K562 (cell line): ENCODE measurements around the gene PXK. TPM values are rescaled to one million over a fixed set of nuclear protein-coding genes. Genes with fewer than 3 reads are reported as not detected.

Experiments used
- BHLHE40 ChIP-seq: IDR thresholded peaks from 2 replicates; pipeline ENCODE4 v1.6.1; 2011; ENCODE audit warnings: low read length, improper control_type of control experiment
- FOXP1 ChIP-seq: sonication (generic); formaldehyde crosslinking; IDR thresholded peaks from 2 replicates; pipeline ENCODE4 v1.8.0; 2022; ENCODE audit warnings: mild to moderate bottlenecking, missing genetic modification reagents
- HIVEP1 ChIP-seq: fragments of 250-450 bp; sonication (Bioruptor Pico); IDR thresholded peaks from 2 replicates; pipeline ENCODE4 v1.4.0; 2020; ENCODE audit warnings: mild to moderate bottlenecking
- HNRNPL ChIP-seq: fragments of 200-400 bp; formaldehyde crosslinking; IDR thresholded peaks from 2 replicates; pipeline ENCODE4 v1.6.1; 2017; ENCODE audit warnings: low read depth, mild to moderate bottlenecking, low read length
- KLF6 ChIP-seq: fragments of 250-450 bp; sonication (Bioruptor Pico); IDR thresholded peaks from 2 replicates; pipeline ENCODE4 v1.4.0; 2020; ENCODE audit warnings: mild to moderate bottlenecking, moderate library complexity, borderline replicate concordance
- MEIS2 ChIP-seq: fragments of 450-650 bp; IDR thresholded peaks from 2 replicates; pipeline ENCODE4 v1.6.1; 2014; ENCODE audit warnings: mild to moderate bottlenecking; ENCODE audit not compliant: partially characterized antibody
- MTA2 ChIP-seq: fragments of 450-650 bp; IDR thresholded peaks from 2 replicates; pipeline ENCODE4 v1.6.1; 2016; ENCODE audit warnings: low read depth
- PHF21A ChIP-seq: fragments of 450-650 bp; IDR thresholded peaks from 2 replicates; pipeline ENCODE4 v1.6.1; 2017; ENCODE audit warnings: low read depth, borderline replicate concordance
- POLR2AphosphoS2 ChIP-seq: IDR thresholded peaks from 2 replicates; pipeline ENCODE4 v1.6.1; 2012; ENCODE audit warnings: low read length, improper control_type of control experiment
- RAD21 ChIP-seq, 2 experiments: fragments of 250-450 bp in 1 of 2; fragments of 450-650 bp in 1 of 2; sonication (Bioruptor Pico) in 1 of 2; formaldehyde crosslinking in 1 of 2; IDR thresholded peaks in 1 of 2; conservative IDR thresholded peaks in 1 of 2; 2 replicates each; pipeline versions ENCODE4 v1.4.0 to v1.8.0; 2020 to 2022; ENCODE audit warnings: mild to moderate bottlenecking in 2 of 2, moderate library complexity in 1 of 2
- SMC3 ChIP-seq: conservative IDR thresholded peaks from 2 replicates; pipeline ENCODE4 v1.6.1; 2011; ENCODE audit warnings: low read depth, low read length, improper control_type of control experiment; ENCODE audit not compliant: insufficient read depth
- TRIM28 ChIP-seq: fragments of 450-650 bp; IDR thresholded peaks from 2 replicates; pipeline ENCODE4 v1.6.1; 2017
- ZNF197 ChIP-seq: fragments of 200-800 bp; sonication (Bioruptor generic); IDR thresholded peaks from 2 replicates; pipeline ENCODE4 v1.6.1; 2016; ENCODE audit warnings: low read depth, missing genetic modification characterization, missing compliant biosample characterization
- ZNF316 ChIP-seq: fragments of 450-650 bp; IDR thresholded peaks from 2 replicates; pipeline ENCODE4 v1.6.1; 2016
- ZNF780A ChIP-seq: fragments of 250-450 bp; sonication (Bioruptor Pico); IDR thresholded peaks from 2 replicates; pipeline ENCODE4 v1.5.0; 2021; ENCODE audit warnings: mild to moderate bottlenecking
- polyA plus RNA-seq, 8 experiments: library from polyadenylated mRNA; depleted of rRNA in 4 of 8; stranded (reverse) in 5 of 8; unstranded in 3 of 8; fragments of >200 nt; fragmentation: Nextera tagmentation in 2 of 8; fragmentation: Illumina TruSeq in 1 of 8; extraction: Ambion mirVana in 2 of 8; extraction: Trizol in 1 of 8; gene quantifications; 2 replicates each; pipeline versions ENCODE4 v1.2.1 to v1.2.3, GENCODE V29; 2011 to 2014; ENCODE audit warnings: inconsistent platforms in 1 of 8, missing spikeins in 1 of 8
- total RNA-seq, 7 experiments: library from RNA; depleted of rRNA in 6 of 7; stranded (reverse); fragments of >200 nt in 6 of 7; fragmentation: Illumina TruSeq in 2 of 7; extraction: Trizol in 2 of 7; gene quantifications; 2 replicates each; pipeline versions ENCODE4 v1.2.1 to v1.2.3, GENCODE V29; 2011 to 2021; ENCODE audit warnings: low replicate concordance in 1 of 7
- TF ChIP-seq, protein P1 (sequence below): fragments of 250-450 bp; sonication (Bioruptor Pico); IDR thresholded peaks from 2 replicates; pipeline ENCODE4 v1.5.0; 2022; ENCODE audit warnings: mild to moderate bottlenecking
- TF ChIP-seq, protein P2 (sequence below), 2 experiments: fragments of 450-650 bp; formaldehyde crosslinking in 1 of 2; IDR thresholded peaks; 2 replicates each; pipeline versions ENCODE4 v1.4.0 to v1.6.1; 2014 to 2020; ENCODE audit warnings: mild to moderate bottlenecking in 2 of 2, borderline replicate concordance in 1 of 2, low read depth in 1 of 2

Gene PXK
- total and polyA plus RNA-seq, 9 of the 15 experiments (the other 6 are each of a cell fraction or from before 2014, with no cell fraction given): 3.3 to 19.9 (median 11.3) TPM

DNA sequence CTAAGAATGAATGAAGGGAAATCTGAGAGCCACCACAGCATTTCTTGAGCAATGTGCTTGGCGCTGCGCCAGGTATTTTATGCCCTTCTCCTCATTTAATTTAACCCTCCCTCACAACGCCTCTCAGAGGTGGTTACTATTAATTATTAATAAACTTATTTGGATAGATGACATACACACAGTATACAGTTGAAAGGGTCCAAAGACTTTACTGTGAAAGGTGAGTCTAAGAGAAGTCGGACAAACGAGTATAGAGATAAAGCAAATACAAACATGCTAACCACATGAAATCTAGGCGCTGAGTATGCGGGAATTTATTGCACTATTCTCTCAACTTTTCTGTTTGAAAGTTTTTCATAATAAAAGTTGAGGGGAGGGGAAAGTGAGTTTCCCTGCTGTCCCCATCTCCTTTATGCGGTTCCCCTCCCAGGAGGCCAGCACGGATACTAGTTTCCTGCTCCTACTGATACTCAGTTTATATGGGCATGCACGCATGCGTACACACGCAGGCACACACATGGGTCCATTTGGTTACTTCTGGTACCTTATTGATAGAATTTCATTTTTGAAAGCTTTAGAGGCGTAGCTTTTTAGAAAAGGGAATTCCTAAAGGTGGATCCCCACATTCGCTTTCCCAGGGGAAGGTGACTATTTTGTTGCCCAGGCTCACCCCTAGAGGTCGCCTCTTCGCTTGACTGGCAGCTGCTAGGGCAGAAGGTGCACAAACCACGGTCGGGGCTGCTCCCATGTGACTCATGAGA lies 130.7 kb downstream of the PXK start (continued):
- TF ChIP-seq MEIS2 (peak; percentile 25), ZNF316 (no peak), SMC3 (0 out of 2 replicates have a peak, but pooled peaks have one; percentile 29), TRIM28 (no peak), POLR2AphosphoS2 (no peak), FOXP1 (no peak), RAD21 (CRISPR knock-in tag; conservative IDR thresholded peaks at IDR 0.05 in 1 of 2, IDR thresholded peaks at IDR 0.05 in 1 of 2) (peak; percentile 59 to 68), HIVEP1 (CRISPR knock-in tag) (no peak), MTA2 (no peak), PHF21A (no peak), HNRNPL (no peak), ZNF780A (CRISPR knock-in tag) (no peak), ZNF197 (CRISPR knock-in tag) (no peak), KLF6 (CRISPR knock-in tag) (no peak), BHLHE40 (no peak; the same call in 1 of the 2 replicates)
- TF ChIP-seq, protein P1, sequence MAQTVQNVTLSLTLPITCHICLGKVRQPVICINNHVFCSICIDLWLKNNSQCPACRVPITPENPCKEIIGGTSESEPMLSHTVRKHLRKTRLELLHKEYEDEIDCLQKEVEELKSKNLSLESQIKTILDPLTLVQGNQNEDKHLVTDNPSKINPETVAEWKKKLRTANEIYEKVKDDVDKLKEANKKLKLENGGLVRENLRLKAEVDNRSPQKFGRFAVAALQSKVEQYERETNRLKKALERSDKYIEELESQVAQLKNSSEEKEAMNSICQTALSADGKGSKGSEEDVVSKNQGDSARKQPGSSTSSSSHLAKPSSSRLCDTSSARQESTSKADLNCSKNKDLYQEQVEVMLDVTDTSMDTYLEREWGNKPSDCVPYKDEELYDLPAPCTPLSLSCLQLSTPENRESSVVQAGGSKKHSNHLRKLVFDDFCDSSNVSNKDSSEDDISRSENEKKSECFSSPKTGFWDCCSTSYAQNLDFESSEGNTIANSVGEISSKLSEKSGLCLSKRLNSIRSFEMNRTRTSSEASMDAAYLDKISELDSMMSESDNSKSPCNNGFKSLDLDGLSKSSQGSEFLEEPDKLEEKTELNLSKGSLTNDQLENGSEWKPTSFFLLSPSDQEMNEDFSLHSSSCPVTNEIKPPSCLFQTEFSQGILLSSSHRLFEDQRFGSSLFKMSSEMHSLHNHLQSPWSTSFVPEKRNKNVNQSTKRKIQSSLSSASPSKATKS (CRISPR knock-in tag): no peak
- TF ChIP-seq, protein P2, sequence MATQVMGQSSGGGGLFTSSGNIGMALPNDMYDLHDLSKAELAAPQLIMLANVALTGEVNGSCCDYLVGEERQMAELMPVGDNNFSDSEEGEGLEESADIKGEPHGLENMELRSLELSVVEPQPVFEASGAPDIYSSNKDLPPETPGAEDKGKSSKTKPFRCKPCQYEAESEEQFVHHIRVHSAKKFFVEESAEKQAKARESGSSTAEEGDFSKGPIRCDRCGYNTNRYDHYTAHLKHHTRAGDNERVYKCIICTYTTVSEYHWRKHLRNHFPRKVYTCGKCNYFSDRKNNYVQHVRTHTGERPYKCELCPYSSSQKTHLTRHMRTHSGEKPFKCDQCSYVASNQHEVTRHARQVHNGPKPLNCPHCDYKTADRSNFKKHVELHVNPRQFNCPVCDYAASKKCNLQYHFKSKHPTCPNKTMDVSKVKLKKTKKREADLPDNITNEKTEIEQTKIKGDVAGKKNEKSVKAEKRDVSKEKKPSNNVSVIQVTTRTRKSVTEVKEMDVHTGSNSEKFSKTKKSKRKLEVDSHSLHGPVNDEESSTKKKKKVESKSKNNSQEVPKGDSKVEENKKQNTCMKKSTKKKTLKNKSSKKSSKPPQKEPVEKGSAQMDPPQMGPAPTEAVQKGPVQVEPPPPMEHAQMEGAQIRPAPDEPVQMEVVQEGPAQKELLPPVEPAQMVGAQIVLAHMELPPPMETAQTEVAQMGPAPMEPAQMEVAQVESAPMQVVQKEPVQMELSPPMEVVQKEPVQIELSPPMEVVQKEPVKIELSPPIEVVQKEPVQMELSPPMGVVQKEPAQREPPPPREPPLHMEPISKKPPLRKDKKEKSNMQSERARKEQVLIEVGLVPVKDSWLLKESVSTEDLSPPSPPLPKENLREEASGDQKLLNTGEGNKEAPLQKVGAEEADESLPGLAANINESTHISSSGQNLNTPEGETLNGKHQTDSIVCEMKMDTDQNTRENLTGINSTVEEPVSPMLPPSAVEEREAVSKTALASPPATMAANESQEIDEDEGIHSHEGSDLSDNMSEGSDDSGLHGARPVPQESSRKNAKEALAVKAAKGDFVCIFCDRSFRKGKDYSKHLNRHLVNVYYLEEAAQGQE (IDR thresholded peaks at IDR 0.05; ENCODE audit: borderline replicate concordance): peak; percentile 56; the same call in 1 of the 2 replicates
- TF ChIP-seq, protein P2 (CRISPR knock-in tag; IDR thresholded peaks at IDR 0.05; ENCODE audit: low read depth): no peak
